Endothelial cell of umbilical vein (primary cell): Measurements from ENCODE around the gene TATDN3. TPM values are rescaled to one million over a fixed set of nuclear protein-coding genes. Genes with fewer than 3 reads are reported as not detected.

Experiments
- BruUV-seq: library from RNA; stranded (reverse); fragments of 400-500 nt; replicated peaks from 2 replicates; lab custom pipeline; 2021; lab: Mats Ljungman, UMichigan
- CTCF ChIA-PET: fragments of 300-600, 350-600 bp; sonication (Branson Sonifier 250); formaldehyde crosslinking; loops from one replicate; lab custom pipeline; 2021; ENCODE audit warnings: antibody characterized with exemption, inconsistent platforms; lab: Charles Lee
- POLR2A ChIA-PET: fragments of 300-600, 350-600 bp; sonication (Branson Sonifier 250); formaldehyde crosslinking; loops from one replicate; lab custom pipeline; 2021; ENCODE audit warnings: antibody characterized with exemption, inconsistent platforms; lab: Charles Lee
- DNase-seq: peaks from one replicate; pipeline ENCODE4 v3.0.0-alpha.2; 2011; ENCODE audit warnings: low read depth, low spot score
- FAIRE-seq: peaks from 2 replicates; lab custom pipeline; 2011; peaks lifted over from hg19 to GRCh38; lab: Jason Lieb, UNC
- H2AFZ ChIP-seq: 2 replicates; pipeline ENCODE4 v1.6.0; 2012; ENCODE audit warnings: low read depth, low read length, control low read depth, inconsistent platforms
- H3K27ac ChIP-seq: 2 replicates; pipeline ENCODE4 v1.5.1; 2011; ENCODE audit warnings: low read depth, mild to moderate bottlenecking, control low read depth, low read length, moderate library complexity; ENCODE audit not compliant: insufficient read depth
- H3K27me3 ChIP-seq, 2 experiments: 2 replicates each; pipeline versions ENCODE4 v1.6.0 to v1.6.1; 2011; ENCODE audit warnings: low read length in 2 of 2, mixed read lengths in 1 of 2; ENCODE audit not compliant: control insufficient read depth in 2 of 2, insufficient read depth in 2 of 2
- H3K36me3 ChIP-seq, 2 experiments: 2 replicates in 1 of 2; 3 replicates in 1 of 2; pipeline ENCODE4 v1.5.1; 2011; ENCODE audit warnings: low read length in 2 of 2, mild to moderate bottlenecking in 1 of 2, moderate library complexity in 1 of 2; ENCODE audit not compliant: control insufficient read depth in 2 of 2, insufficient read depth in 2 of 2; ENCODE audit errors: extremely low read depth in 1 of 2
- H3K4me1 ChIP-seq: 3 replicates; pipeline ENCODE4 v1.5.1; 2011; ENCODE audit warnings: mild to moderate bottlenecking, low read length; ENCODE audit not compliant: control insufficient read depth, insufficient read depth; ENCODE audit errors: extremely low read depth
- H3K4me2 ChIP-seq: 2 replicates; pipeline ENCODE4 v1.6.1; 2011; ENCODE audit warnings: low read length, control low read depth, mixed read lengths; ENCODE audit not compliant: insufficient read depth
- H3K4me3 ChIP-seq, 3 experiments: fragments of 200-600 bp in 1 of 3; sonication (generic), shearing (Covaris generic) in 1 of 3; replicated peaks in 1 of 3; 2 replicates each; pipeline ENCODE4 v1.5.1; 2011 to 2016; ENCODE audit warnings: control low read depth in 3 of 3, low read length in 3 of 3, mild to moderate bottlenecking in 2 of 3, inconsistent platforms in 1 of 3, low read depth in 1 of 3, moderate library complexity in 1 of 3; ENCODE audit not compliant: insufficient read depth in 1 of 3
- H3K79me2 ChIP-seq: 2 replicates; pipeline ENCODE4 v1.6.0; 2012; ENCODE audit warnings: low read length, inconsistent platforms; ENCODE audit not compliant: control insufficient read depth, insufficient read depth
- H3K9ac ChIP-seq: replicated peaks from 2 replicates; pipeline ENCODE3; 2011; ENCODE audit warnings: low read length, control low read depth; ENCODE audit not compliant: insufficient read depth; ENCODE audit errors: extremely low read depth
- H3K9me1 ChIP-seq: replicated peaks from 3 replicates; pipeline ENCODE4 v1.6.0; 2011; ENCODE audit warnings: mild to moderate bottlenecking, low read length; ENCODE audit not compliant: control insufficient read depth, insufficient read depth; ENCODE audit errors: extremely low read depth
- H3K9me3 ChIP-seq: replicated peaks from 2 replicates; pipeline ENCODE4 v1.5.1; 2012; ENCODE audit warnings: low read length, inconsistent platforms; ENCODE audit not compliant: control insufficient read depth, insufficient read depth
- H4K20me1 ChIP-seq: replicated peaks from 2 replicates; pipeline ENCODE3; 2011; ENCODE audit warnings: mild to moderate bottlenecking, low read length; ENCODE audit not compliant: control insufficient read depth, insufficient read depth; ENCODE audit errors: extremely low read depth
- EZH2 ChIP-seq: IDR thresholded peaks from 2 replicates; pipeline ENCODE4 v1.6.1; 2012; ENCODE audit warnings: borderline replicate concordance, low read depth, mild to moderate bottlenecking, moderate library complexity, low read length, inconsistent platforms; ENCODE audit not compliant: severe bottlenecking
- FOS ChIP-seq: IDR thresholded peaks from 2 replicates; pipeline ENCODE4 v1.6.1; 2011; ENCODE audit warnings: mild to moderate bottlenecking, low read length, moderate library complexity, borderline replicate concordance; ENCODE audit not compliant: insufficient read depth
- GATA2 ChIP-seq: IDR thresholded peaks from 2 replicates; pipeline ENCODE4 v1.7.0; 2011; ENCODE audit warnings: low read depth, mild to moderate bottlenecking, moderate library complexity, mixed read lengths, low read length; ENCODE audit not compliant: insufficient read length, insufficient read depth
- JUN ChIP-seq: IDR thresholded peaks from 2 replicates; pipeline ENCODE4 v1.6.1; 2011; ENCODE audit warnings: borderline replicate concordance, low read depth; ENCODE audit not compliant: insufficient read length, insufficient read depth
- MAX ChIP-seq: IDR thresholded peaks from 2 replicates; pipeline ENCODE4 v1.6.1; 2011; ENCODE audit not compliant: insufficient read depth, insufficient read length
- MYC ChIP-seq: IDR thresholded peaks from one replicate; pipeline ENCODE4 v1.6.1; 2011; ENCODE audit warnings: mild to moderate bottlenecking, low read depth, low read length
- POLR2A ChIP-seq: IDR thresholded peaks from 2 replicates; pipeline ENCODE4 v1.6.1; 2012; ENCODE audit warnings: low read depth, mild to moderate bottlenecking, control low read depth, low read length
- POLR2AphosphoS5 ChIP-seq: IDR thresholded peaks from 2 replicates; pipeline ENCODE4 v1.6.1; 2012; ENCODE audit warnings: low read depth, mild to moderate bottlenecking, control low read depth, low read length, moderate library complexity; ENCODE audit not compliant: insufficient read depth
- dilution Hi-C: fragments of 300-500 bp; cut with MboI; formaldehyde crosslinking; loops from one replicate; pipeline ENCODE4 v1.15.0; 2019; ENCODE audit warnings: low sequenced_read_pairs; ENCODE audit not compliant: extremely low pct_ligation_motif_present
- intact Hi-C: fragments of 100-400 bp; cut with micrococcal nuclease; formaldehyde crosslinking; loops from one replicate; pipeline ENCODE4 v1.10.0; 2022
- polyA plus RNA-seq, 4 experiments: library from polyadenylated mRNA; depleted of rRNA in 3 of 4; stranded (reverse) in 3 of 4; unstranded in 1 of 4; fragments of >200 nt; gene quantifications; 2 replicates each; pipeline versions ENCODE4 v1.2.1 to v1.2.3, GENCODE V29; 2011 to 2012; ENCODE audit warnings: missing spikeins in 1 of 4
- total RNA-seq: library from RNA; stranded (reverse); gene quantifications from 2 replicates; pipeline ENCODE4 v1.2.3, GENCODE V29; 2021
- TF ChIP-seq, protein P1 (sequence below), 2 donors: IDR thresholded peaks; 1 replicate in 1 of 2; 2 replicates in 1 of 2; pipeline ENCODE4 v1.5.1; 2011; ENCODE audit warnings: low read length in 2 of 2, mild to moderate bottlenecking in 2 of 2, moderate library complexity in 2 of 2, control low read depth in 1 of 2, inconsistent platforms in 1 of 2, low read depth in 1 of 2; ENCODE audit not compliant: insufficient read depth in 1 of 2; ENCODE audit errors: extremely low read depth in 1 of 2

The TATDN3 gene
- total and polyA plus RNA-seq, 2 donors (not counting 3 experiments of a cell fraction or from before 2014, with no cell fraction given) = 4.3 to 8.0 TPM

DNA sequence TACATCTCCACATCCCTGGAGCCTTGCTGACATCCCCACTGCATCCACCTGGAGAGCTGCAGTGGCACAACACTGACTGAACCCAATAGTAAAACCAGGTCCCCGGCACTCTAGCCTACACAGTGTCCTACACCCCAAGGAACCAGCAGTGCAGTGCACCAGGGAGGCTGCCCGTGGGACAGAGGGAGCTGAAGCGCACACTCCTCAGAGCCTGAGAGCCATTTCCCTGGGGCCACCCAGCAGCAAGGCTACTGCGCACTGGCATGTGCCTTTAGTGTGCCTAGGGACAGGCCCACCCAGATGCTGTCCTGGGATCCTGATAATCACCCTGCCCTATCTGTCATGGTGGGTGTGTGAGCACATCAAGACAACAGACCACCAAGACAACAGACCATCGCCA is 32.0 kb upstream of the TATDN3 start:
- intact Hi-C loops (loop anchor here (1.0 kb wide), 1 partner anchor 282 kb away; no protein-coding TSS in a partner anchor), dilution Hi-C loops (no loop called here)
- Histone ChIP-seq H3K9me3 (no peaks in the 10 kb centered on the region), H3K36me3 (peaks cover 0 to 6% of the 10 kb centered on the region in 2 experiments), H2AFZ (no peak overlapping the region), H3K79me2 (no peaks in the 10 kb centered on the region), H4K20me1 (no peaks in the 10 kb centered on the region), H3K27ac (no peak overlapping the region), H3K4me3 (no peak overlapping the region), H3K4me1 (no peaks in the 10 kb centered on the region), H3K27me3 (no peaks in the 10 kb centered on the region), H3K9me1 (no peaks in the 10 kb centered on the region), H3K4me2 (no peak overlapping the region), H3K9ac (no peak overlapping the region)
- no peak for DNase-seq
- ChIA-PET POLR2A (no interaction called here), CTCF (interaction anchor here (1.0 to 2.5 kb wide), 3 partner anchors 10 to 94 kb away, joined by 3 to 9 read pairs (median 3); no protein-coding TSS in a partner anchor)
- FAIRE-seq = no peak
- no peak for TF ChIP-seq GATA2
- no peak for TF ChIP-seq MAX
- no peak for TF ChIP-seq JUN
- no peak for TF ChIP-seq FOS
- no peak for TF ChIP-seq EZH2
- no peak for TF ChIP-seq POLR2AphosphoS5
- TF ChIP-seq MYC = no peak
- TF ChIP-seq POLR2A = no peak
- TF ChIP-seq, protein P1, sequence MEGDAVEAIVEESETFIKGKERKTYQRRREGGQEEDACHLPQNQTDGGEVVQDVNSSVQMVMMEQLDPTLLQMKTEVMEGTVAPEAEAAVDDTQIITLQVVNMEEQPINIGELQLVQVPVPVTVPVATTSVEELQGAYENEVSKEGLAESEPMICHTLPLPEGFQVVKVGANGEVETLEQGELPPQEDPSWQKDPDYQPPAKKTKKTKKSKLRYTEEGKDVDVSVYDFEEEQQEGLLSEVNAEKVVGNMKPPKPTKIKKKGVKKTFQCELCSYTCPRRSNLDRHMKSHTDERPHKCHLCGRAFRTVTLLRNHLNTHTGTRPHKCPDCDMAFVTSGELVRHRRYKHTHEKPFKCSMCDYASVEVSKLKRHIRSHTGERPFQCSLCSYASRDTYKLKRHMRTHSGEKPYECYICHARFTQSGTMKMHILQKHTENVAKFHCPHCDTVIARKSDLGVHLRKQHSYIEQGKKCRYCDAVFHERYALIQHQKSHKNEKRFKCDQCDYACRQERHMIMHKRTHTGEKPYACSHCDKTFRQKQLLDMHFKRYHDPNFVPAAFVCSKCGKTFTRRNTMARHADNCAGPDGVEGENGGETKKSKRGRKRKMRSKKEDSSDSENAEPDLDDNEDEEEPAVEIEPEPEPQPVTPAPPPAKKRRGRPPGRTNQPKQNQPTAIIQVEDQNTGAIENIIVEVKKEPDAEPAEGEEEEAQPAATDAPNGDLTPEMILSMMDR (IDR thresholded peaks at IDR 0.05; ENCODE audit: extremely low read depth in 1 of 2, insufficient read depth in 1 of 2, low read depth in 1 of 2, low read length in 2 of 2) = no peak
- BruUV-seq = no TSS peak
